ENCODE results near the gene CAPN9.
"Not testable (repeated sequence)": the region's sequence is repeated elsewhere in the genome, so short reads cannot be mapped to it uniquely, and the experiment has no call there.

Gene CAPN9

GRCh38 chr1:230826166-230826875 lies 79.1 kb downstream of the CAPN9 start:
- no peak for DNase-seq

DNA sequence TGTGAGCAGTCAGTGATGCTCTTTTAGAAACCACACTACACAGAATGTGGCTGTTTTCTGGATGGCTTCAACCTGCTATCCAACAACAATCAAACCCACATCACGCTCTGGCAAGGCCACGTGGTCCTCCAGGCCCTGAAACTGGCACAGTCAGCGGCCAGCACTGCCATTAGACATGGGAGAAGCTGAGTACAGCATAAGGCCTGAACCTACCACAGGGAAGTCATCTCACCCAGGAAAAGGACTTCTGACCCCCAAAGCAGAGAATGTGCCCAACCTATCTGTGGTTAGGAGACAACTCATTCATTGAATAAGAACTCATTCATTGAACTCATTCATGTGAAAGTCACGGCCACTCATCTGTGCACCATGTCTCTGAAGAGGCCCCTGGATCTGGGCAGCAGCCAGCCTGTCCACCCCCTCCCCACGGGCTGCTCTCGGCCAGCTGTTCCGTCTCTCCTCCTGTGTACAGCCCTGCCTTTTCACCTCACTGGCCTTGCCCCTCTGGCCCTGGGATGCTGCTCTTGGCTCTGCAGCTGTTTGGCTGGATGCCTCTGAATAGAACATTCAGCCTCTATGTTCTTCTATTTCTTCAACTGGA lies 80.0 kb downstream of the CAPN9 start:
- no peak for DNase-seq

- DNase-seq, result no peak
Observed at GRCh38 chr1:230827801-230828200, 80.6 kb downstream of the CAPN9 start.

- no peak for DNase-seq
Observed at GRCh38 chr1:230828421-230828820, 81.2 kb downstream of the CAPN9 start.

GRCh38 chr1:230831771-230832170 lies 84.6 kb downstream of the CAPN9 start:
- DNase-seq, result no peak

- DNase-seq, result no peak
Observed at GRCh38 chr1:230832476-230832875, 85.3 kb downstream of the CAPN9 start.

DNA sequence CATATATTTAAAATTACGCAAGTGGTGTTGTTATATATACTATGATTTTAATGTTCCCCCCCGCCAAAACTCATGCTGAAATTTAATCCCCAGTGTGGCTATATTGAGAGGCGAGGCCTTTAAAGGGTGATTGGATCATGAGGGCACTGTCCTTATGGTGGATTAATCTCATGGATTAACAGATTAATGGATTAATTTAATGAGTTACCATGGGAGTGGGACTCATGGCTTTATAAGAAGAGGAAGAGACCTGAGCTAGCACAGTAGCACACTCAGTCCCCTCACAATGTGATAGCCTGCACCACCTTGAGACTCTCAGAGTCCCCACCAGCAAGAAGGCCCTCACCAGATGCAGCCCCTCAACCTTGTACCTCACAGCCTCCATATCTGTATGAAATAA lies 86.3 kb downstream of the CAPN9 start:
- DNase-seq, result no peak

DNA sequence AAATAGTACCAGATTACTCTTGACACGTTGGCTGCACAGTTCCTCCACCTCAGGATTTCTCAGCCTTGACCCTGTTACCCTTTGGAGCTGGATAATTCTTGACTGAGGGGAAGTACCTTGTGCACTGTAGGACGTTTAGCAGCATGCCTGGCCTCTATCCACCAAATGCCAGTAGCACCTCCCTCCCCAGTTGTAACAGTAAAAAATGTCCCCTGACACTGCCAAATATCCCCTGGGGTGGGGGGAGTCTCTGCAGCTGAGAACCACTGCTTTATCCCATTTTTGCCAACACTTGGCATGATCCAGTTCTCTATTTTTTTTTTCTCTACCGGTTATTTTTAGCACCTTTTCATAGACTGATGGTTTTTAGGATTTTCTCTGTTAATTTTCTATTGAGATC lies 87.1 kb downstream of the CAPN9 start:
- no peak for DNase-seq

DNA sequence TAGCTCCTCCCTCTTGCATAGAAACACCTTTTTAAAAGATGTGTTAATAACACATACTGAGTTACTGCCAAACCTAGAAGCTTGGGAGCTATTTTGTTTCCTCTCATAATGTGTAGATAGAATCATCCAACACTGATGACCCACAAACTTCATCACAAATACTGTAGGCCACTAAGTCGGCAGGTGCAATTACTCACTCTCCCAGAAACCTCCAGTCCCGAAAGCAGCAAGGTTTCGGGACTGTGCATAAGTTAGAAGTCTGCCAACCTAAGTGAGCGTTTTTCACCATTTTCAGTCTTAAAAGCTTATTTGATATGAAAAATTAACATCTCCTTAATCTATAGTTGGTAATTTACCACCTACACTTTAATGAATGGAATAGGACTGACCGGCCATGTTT lies 89.2 kb downstream of the CAPN9 start:
- no peak for DNase-seq

- no peak for DNase-seq
Observed at GRCh38 chr1:230836793-230837192, 89.6 kb downstream of the CAPN9 start.

DNA sequence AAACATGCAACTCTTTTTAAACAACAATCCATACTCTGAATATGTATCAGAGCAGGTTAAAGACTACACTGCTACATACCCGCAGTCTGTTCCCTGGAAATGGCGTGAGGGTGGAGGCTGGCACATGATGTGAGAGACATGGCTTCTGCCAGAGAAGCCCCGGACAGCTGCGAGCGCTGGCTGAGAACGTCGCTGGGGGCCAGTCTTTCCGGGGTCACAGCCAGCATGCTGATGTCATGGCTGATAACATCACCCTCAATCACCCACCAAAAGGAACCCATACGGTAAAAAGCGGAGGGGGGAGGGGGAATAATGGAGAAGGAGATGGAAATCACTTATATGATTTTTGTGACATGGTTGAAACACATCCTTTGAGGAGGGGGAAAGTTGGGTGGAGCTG lies 92.0 kb downstream of the CAPN9 start:
- no peak for DNase-seq

DNA sequence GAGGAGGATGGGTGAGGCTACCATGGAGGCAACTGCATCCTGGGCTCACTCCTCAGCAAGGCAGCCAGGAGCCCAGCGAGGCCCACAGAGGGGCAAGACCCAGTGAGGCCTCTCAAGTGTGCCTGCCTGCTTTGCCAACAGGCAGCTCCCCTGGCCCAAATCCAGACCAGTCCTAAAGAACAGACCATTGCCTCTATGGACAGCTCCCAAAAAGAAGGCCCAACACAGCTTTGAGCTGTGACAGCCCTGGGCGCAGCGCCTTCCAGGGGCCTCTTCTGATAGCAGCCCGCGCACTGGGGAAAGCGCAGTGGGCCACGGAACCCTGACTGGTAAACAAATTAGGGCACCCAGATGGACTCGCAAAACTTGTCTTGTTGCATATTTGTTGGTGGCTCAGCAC lies 95.6 kb downstream of the CAPN9 start:
- DNase-seq, result no peak

DNA sequence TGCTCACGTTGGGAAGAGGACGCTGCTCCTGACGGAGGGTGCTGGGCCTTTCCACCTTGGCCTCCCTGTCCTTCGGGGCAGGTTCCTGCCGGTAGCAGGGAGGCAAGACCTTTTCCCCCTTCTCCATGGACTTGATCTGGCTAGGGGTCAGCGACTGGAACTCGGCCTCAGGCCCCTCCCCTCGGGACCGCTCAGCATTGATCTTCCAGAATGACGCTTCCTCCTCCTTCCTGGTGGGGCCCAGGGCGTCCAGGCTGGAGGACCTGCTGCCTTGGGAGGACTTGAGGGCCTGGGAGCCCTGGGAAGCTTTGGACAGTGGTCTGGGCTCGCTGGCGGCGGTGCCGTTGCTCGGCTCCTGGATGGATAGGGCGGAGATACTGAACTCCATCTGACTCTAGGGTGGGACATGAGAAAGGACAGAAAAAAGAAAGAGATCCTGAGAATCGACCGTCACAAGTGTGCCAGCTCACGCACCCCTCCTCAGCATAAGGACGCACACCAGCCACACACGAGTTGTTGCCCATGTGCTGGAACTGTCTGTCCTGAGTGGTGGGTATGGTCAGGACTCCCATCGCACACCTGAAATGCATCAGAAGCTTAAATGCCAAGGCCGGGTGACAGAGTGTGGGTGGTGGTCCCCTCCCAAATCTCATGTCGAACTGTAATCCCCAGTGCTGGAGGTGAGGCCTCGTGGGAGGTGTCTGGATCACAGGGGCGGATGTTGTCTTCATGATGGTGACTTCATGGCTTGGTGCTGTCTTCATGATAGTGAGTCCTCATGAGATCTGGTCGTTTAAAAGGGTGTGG lies 96.5 kb downstream of the CAPN9 start:
- no peak for DNase-seq

DNA sequence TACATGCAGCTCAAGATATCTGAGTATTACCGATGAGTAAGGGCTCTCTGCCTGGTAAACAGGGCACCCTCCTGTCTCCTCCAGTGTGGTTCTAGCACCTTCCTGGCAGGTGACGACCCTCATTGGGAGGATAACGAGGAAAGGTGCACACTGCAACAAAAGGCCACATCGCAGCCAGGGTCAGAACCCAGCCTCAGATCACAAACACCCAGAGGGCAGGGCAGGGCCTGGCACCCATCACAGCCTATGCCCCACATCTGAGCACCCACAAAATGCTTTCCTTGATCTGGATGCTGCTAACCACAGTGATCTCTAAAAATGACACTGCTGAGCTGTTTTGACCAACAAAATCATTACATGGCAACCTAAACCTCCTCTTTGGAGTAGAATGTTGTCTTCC lies 97.4 kb downstream of the CAPN9 start:
- DNase-seq, result no peak

GRCh38 chr1:230845184-230845583 lies 98.0 kb downstream of the CAPN9 start:
- DNase-seq, result not testable (repeated sequence)

DNA sequence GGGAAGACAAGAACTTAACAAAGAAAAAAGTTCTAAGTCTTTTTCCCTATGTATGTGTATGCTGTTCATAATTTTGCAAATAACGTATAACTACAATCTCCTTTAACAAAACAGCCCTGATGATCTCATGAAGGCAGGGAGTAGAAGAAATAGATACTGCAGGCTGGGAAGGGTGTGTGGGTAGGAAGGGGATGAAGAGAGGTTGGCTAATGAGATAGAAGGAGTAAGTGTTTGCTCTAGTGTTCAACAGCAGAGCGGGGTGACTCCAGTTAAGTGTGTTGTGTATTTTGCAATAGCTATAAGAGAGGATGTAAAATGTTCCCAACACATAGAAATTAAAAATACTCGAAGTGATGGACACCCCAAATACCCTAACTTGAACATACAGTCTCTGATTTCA lies 101.0 kb downstream of the CAPN9 start:
- DNase-seq, result no peak

- no peak for DNase-seq
Observed at GRCh38 chr1:230849451-230850224, 102.5 kb downstream of the CAPN9 start.

GRCh38 chr1:230850547-230850946 lies 103.4 kb downstream of the CAPN9 start:
- no peak for DNase-seq

DNA sequence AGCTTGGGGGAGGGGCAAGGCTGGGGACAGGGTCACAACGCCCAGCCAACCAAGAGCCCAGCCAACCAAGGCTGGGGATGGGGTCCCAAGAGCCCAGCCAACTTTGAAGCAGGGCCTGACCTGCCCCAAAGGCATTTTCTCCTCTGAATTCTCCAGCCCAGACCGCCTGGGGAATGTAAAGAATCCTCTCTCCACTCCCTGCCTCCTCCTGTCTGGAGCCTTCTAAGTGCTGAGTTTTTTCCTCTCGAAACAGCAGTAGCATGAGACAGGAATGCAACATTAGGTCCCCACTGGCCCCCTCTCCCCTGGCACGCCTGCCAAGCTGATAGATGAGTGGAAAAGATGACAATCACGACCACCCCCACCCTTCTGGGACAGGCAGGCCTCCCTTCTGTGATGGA lies 104.1 kb downstream of the CAPN9 start:
- DNase-seq, result no peak
